ENCODE results near the gene SLC40A1. TPM values are rescaled to one million over a fixed set of nuclear protein-coding genes. Genes with fewer than 3 reads are reported as not detected.
A peak's percentile ranks its signal among the peaks of the same experiment; 100 is the strongest.
"Not testable (repeated sequence)": the region's sequence is repeated elsewhere in the genome, so short reads cannot be mapped to it uniquely, and the experiment has no call there.

Gene SLC40A1
- total and polyA plus RNA-seq, 2 of the 13 experiments (the other 11 are each of a cell fraction or from before 2014, with no cell fraction given): 10.6 to 24.9 TPM

DNA sequence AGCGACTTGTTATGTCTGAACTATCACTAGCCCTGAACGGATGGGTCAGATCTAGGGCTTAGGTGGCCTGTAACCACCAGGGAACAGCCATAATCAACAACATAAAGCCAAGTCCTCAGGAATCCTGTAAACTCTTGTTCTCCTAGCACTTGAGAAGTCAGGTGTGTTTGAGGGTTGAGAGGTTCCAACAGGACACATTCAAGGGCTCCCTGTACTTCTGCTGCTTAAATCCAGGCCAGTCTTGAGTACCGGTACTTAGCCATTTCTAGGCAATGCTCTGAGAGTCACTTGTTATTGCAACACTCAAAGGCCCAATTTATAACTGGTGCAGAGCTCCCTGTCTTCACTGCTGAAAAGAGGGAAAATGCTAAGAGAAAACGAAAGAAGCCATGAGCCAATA lies 21.6 kb upstream of the SLC40A1 start:
- BruUV-seq (replicated peaks): no TSS peak
- in situ Hi-C loops (cut with HindIII; ENCODE audit: extremely low pct_ligation_motif_present, low pct_unique_long_range_greater_than_20kb) (no loop called here), intact Hi-C loops (cut with micrococcal nuclease; ENCODE audit: unreplicated experiment) (no loop called here)
- ATAC-seq: no peak; the same call in 2 of the 3 replicates
- WGBS (ENCODE audit: low lambda C conversion rate): 30% methylated on average over 4 of the region's 4 CpGs
- H3K79me2 ChIP-seq (ENCODE audit: insufficient read depth, low read length): no peaks in the 10 kb centered on the region
- no peak overlapping the region for H2AFZ ChIP-seq (ENCODE audit: low read length)
- ChIA-PET CTCF (ENCODE audit: low intra/inter-chr PET ratio, low total read pairs) (no interaction called here), POLR2A (interaction anchor here (1.1 kb wide), 1 partner anchor 22 kb away, joined by 4 read pairs; the partner anchor contains the start of gene SLC40A1)
- no peak for FAIRE-seq
- DNase-seq (ENCODE audit: low spot score): no peak
- H4K20me1 ChIP-seq (ENCODE audit: insufficient read depth, low read length): no peaks in the 10 kb centered on the region
- no peaks in the 10 kb centered on the region for H3K4me1 ChIP-seq (ENCODE audit: insufficient read depth, low read length)
- no peak overlapping the region for H3K9ac ChIP-seq (ENCODE audit: insufficient read depth, low read depth, low read length)
- no peaks in the 10 kb centered on the region for H3K36me3 ChIP-seq (replicated peaks in 1 of 2; ENCODE audit: control insufficient read depth in 1 of 2, insufficient read depth in 2 of 2, low read length in 2 of 2)
- no peak overlapping the region for H3K4me2 ChIP-seq (ENCODE audit: low read depth, low read length)
- no peaks in the 10 kb centered on the region for H3K9me3 ChIP-seq (ENCODE audit: low read length)
- H3K27me3 ChIP-seq (ENCODE audit: control insufficient read depth in 1 of 2, insufficient read depth in 2 of 2, low read length in 2 of 2): no peaks in the 10 kb centered on the region
- H3K4me3 ChIP-seq (replicated peaks in 1 of 3; ENCODE audit: insufficient read depth in 1 of 3, low read depth in 2 of 3, low read length in 3 of 3): no peak overlapping the region
- H3K27ac ChIP-seq (ENCODE audit: extremely low read length, insufficient read depth, low read length): no peak overlapping the region
- no peak for TF ChIP-seq KAT7 (CRISPR knock-in tag; IDR thresholded peaks at IDR 0.05; ENCODE audit: borderline replicate concordance)
- TF ChIP-seq CEBPB (IDR thresholded peaks at IDR 0.05; ENCODE audit: borderline replicate concordance, low read depth, low read length): peak; percentile 45
- TF ChIP-seq BRCA1 (CRISPR knock-in tag; IDR thresholded peaks at IDR 0.05): no peak
- no peak for TF ChIP-seq ZNF136 (CRISPR knock-in tag; IDR thresholded peaks at IDR 0.05; ENCODE audit: low read depth)
- TF ChIP-seq, protein P1, sequence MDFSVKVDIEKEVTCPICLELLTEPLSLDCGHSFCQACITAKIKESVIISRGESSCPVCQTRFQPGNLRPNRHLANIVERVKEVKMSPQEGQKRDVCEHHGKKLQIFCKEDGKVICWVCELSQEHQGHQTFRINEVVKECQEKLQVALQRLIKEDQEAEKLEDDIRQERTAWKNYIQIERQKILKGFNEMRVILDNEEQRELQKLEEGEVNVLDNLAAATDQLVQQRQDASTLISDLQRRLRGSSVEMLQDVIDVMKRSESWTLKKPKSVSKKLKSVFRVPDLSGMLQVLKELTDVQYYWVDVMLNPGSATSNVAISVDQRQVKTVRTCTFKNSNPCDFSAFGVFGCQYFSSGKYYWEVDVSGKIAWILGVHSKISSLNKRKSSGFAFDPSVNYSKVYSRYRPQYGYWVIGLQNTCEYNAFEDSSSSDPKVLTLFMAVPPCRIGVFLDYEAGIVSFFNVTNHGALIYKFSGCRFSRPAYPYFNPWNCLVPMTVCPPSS (IDR thresholded peaks at IDR 0.05): no peak

DNA sequence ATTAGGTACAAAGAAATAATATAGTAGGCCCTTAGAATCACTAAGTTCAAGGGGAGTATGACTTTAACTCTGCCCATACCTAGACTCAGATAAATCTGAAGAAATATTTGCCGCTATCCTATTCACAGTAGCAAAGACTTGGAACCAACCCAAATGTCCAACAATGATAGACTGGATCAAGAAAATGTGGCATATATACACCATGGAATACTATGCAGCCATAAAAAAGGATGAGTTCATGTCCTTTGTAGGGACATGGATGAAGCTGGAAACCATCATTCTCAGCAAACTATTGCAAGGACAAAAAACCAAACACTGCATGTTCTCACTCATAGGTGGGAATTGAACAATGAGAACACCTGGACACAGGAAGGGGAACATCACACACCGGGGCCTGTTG lies 21.1 kb upstream of the SLC40A1 start:
- POLR2A ChIA-PET: interaction anchor here (1.1 kb wide), 1 partner anchor 21 kb away, joined by 4 read pairs; the partner anchor contains the start of gene SLC40A1
- H3K9me3 ChIP-seq (ENCODE audit: low read length); DNase-seq (ENCODE audit: low spot score); H3K79me2 ChIP-seq (ENCODE audit: insufficient read depth, low read length); H4K20me1 ChIP-seq (ENCODE audit: insufficient read depth, low read length); ATAC-seq; H3K4me2 ChIP-seq (ENCODE audit: low read depth, low read length); intact Hi-C loops (cut with micrococcal nuclease; ENCODE audit: unreplicated experiment); H3K27me3 ChIP-seq (ENCODE audit: control insufficient read depth in 1 of 2, insufficient read depth in 2 of 2, low read length in 2 of 2); H2AFZ ChIP-seq (ENCODE audit: low read length); H3K27ac ChIP-seq (ENCODE audit: extremely low read length, insufficient read depth, low read length); H3K4me1 ChIP-seq (ENCODE audit: insufficient read depth, low read length); in situ Hi-C loops (cut with HindIII; ENCODE audit: extremely low pct_ligation_motif_present, low pct_unique_long_range_greater_than_20kb); H3K9ac ChIP-seq (ENCODE audit: insufficient read depth, low read depth, low read length); H3K4me3 ChIP-seq (replicated peaks in 1 of 3; ENCODE audit: insufficient read depth in 1 of 3, low read depth in 2 of 3, low read length in 3 of 3); FAIRE-seq; BruUV-seq (replicated peaks); CTCF ChIA-PET (ENCODE audit: low intra/inter-chr PET ratio, low total read pairs); H3K36me3 ChIP-seq (replicated peaks in 1 of 2; ENCODE audit: control insufficient read depth in 1 of 2, insufficient read depth in 2 of 2, low read length in 2 of 2): not testable (repeated sequence)
- WGBS (ENCODE audit: low lambda C conversion rate): 74% methylated on average over 2 of the region's 2 CpGs
